PC-9 (cell line): Measurements from ENCODE around the gene XPO5. TPM values are rescaled to one million over a fixed set of nuclear protein-coding genes. Genes with fewer than 3 reads are reported as not detected.

ENCODE experiments used
- BruUV-seq: library from RNA; stranded (reverse); fragments of 400-500 nt; replicated peaks from 2 replicates; lab custom pipeline; 2021; lab: Mats Ljungman, UMichigan
- CTCF ChIA-PET: fragments of 300-600 bp; sonication (Branson Sonifier 250); formaldehyde crosslinking; loops from one replicate; lab custom pipeline; 2022; ENCODE audit warnings: antibody characterized with exemption; lab: Charles Lee
- POLR2A ChIA-PET: fragments of 300-600 bp; sonication (Branson Sonifier 250); formaldehyde crosslinking; loops from one replicate; lab custom pipeline; 2022; ENCODE audit warnings: antibody characterized with exemption; ENCODE audit not compliant: unreplicated experiment; lab: Charles Lee
- DNase-seq, 2 experiments: peaks; one replicate each; pipeline versions ENCODE4 v3.0.0 to v3.0.0-alpha.2; 2015 to 2022; ENCODE audit warnings: mixed read lengths in 1 of 2
- H2AFZ ChIP-seq: fragments of 200-600 bp; sonication (generic); 2 replicates; pipeline ENCODE4 v1.8.1; 2017; ENCODE audit warnings: antibody characterized with exemption
- H3F3A ChIP-seq: fragments of 200-600 bp; sonication (generic); 2 replicates; pipeline ENCODE4 v1.8.1; 2017; ENCODE audit warnings: antibody characterized with exemption, mild to moderate bottlenecking, low read depth; ENCODE audit not compliant: insufficient read depth
- H3K27ac ChIP-seq: fragments of 200-600 bp; sonication (generic); 2 replicates; pipeline ENCODE4 v1.6.1; 2016; ENCODE audit warnings: mixed run types
- H3K27me3 ChIP-seq: fragments of 200-600 bp; sonication (generic); 2 replicates; pipeline ENCODE4 v1.6.1; 2016; ENCODE audit warnings: low read depth, mixed run types; ENCODE audit not compliant: insufficient read depth
- H3K36me3 ChIP-seq: fragments of 200-600 bp; sonication (generic); 2 replicates; pipeline ENCODE4 v1.6.1; 2016; ENCODE audit warnings: low read depth, mixed run types
- H3K4me1 ChIP-seq: fragments of 200-600 bp; sonication (generic); replicated peaks from 2 replicates; pipeline ENCODE4 v1.6.1; 2016; ENCODE audit warnings: mixed run types; ENCODE audit not compliant: insufficient read depth
- H3K4me2 ChIP-seq: fragments of 200-600 bp; sonication (generic); 2 replicates; pipeline ENCODE4 v1.6.1; 2017; ENCODE audit warnings: mixed run types
- H3K4me3 ChIP-seq: fragments of 200-600 bp; sonication (generic); 2 replicates; pipeline ENCODE4 v1.6.1; 2016; ENCODE audit warnings: mixed run types
- H3K79me2 ChIP-seq: fragments of 200-600 bp; sonication (generic); 2 replicates; pipeline ENCODE4 v1.6.1; 2017; ENCODE audit warnings: low read depth, mixed run types
- H3K9me2 ChIP-seq: fragments of 200-600 bp; sonication (generic); 2 replicates; pipeline ENCODE4 v1.8.1; 2017; ENCODE audit warnings: mild to moderate bottlenecking; ENCODE audit not compliant: insufficient read depth
- H3K9me3 ChIP-seq: fragments of 200-600 bp; sonication (generic); 2 replicates; pipeline ENCODE4 v1.8.1; 2016; ENCODE audit warnings: low read depth; ENCODE audit not compliant: insufficient read depth
- H4K20me1 ChIP-seq: fragments of 200-600 bp; sonication (generic); 2 replicates; pipeline ENCODE4 v1.8.1; 2017; ENCODE audit not compliant: insufficient read depth
- CTCF ChIP-seq: fragments of 200-600 bp; sonication (generic); conservative IDR thresholded peaks from 2 replicates; pipeline ENCODE4 v1.6.1; 2017; ENCODE audit warnings: mixed run types, antibody characterized with exemption, mild to moderate bottlenecking, moderate library complexity
- EZH2 ChIP-seq: fragments of 200-600 bp; sonication (generic); IDR thresholded peaks from 2 replicates; pipeline ENCODE4 v1.8.0; 2017; ENCODE audit warnings: antibody characterized with exemption, low read depth
- intact Hi-C: fragments of 100-400 bp; cut with micrococcal nuclease; formaldehyde crosslinking; loops from one replicate; pipeline ENCODE4 v1.10.0; 2022; ENCODE audit not compliant: unreplicated experiment
- total RNA-seq: library from RNA; stranded (reverse); gene quantifications from 2 replicates; pipeline ENCODE4 v1.2.3, GENCODE V29; 2021

The XPO5 gene
- total RNA-seq, 1 experiment from 2014 or later: 36.1 TPM

GRCh38 chr6:43579171-43579570 lies 3.3 kb upstream of the XPO5 start:
- CTCF ChIA-PET: interaction anchor here (0.6 kb wide), 1 partner anchor 76 kb away, joined by 5 read pairs; no protein-coding TSS in a partner anchor
- POLR2A ChIA-PET: interaction anchor here (0.7 kb wide), 1 partner anchor 460 kb away, joined by 4 read pairs; no protein-coding TSS in a partner anchor
- no peaks in the 10 kb centered on the region for H3K27me3 ChIP-seq
- H3K79me2 ChIP-seq: peaks cover 45% of the 10 kb centered on the region
- DNase-seq: no peak
- no TSS peak for BruUV-seq
- H3K9me2 ChIP-seq: no peaks in the 10 kb centered on the region
- H3K27ac ChIP-seq: no peak overlapping the region
- TF ChIP-seq EZH2 (no peak), CTCF (no peak)
- peaks cover 23% of the 10 kb centered on the region for H3K4me1 ChIP-seq
- no peaks in the 10 kb centered on the region for H4K20me1 ChIP-seq
- H3K36me3 ChIP-seq: peaks cover 7% of the 10 kb centered on the region
- no peak overlapping the region for H3K4me2 ChIP-seq
- intact Hi-C loops: no loop called here
- no peak overlapping the region for H2AFZ ChIP-seq
- H3K9me3 ChIP-seq: no peaks in the 10 kb centered on the region
- H3K4me3 ChIP-seq: no peak overlapping the region
- H3F3A ChIP-seq: peaks cover 16% of the 10 kb centered on the region; the same call in 1 of the 2 replicates

- TF ChIP-seq EZH2 (no peak), CTCF (no peak)
- Histone ChIP-seq H3K4me2 (no peak overlapping the region), H3K27me3 (no peaks in the 10 kb centered on the region), H3K27ac (no peak overlapping the region), H3K9me2 (no peaks in the 10 kb centered on the region), H3K79me2 (peaks cover 49% of the 10 kb centered on the region), H3K36me3 (peaks cover 7% of the 10 kb centered on the region), H3K4me1 (peaks cover 23% of the 10 kb centered on the region), H4K20me1 (no peaks in the 10 kb centered on the region), H3F3A (peaks cover 16% of the 10 kb centered on the region; the same call in 1 of the 2 replicates), H3K9me3 (no peaks in the 10 kb centered on the region), H2AFZ (no peak overlapping the region), H3K4me3 (no peak overlapping the region)
- CTCF ChIA-PET: interaction anchor here (0.6 kb wide), 1 partner anchor 75 kb away, joined by 5 read pairs; no protein-coding TSS in a partner anchor
- no peak for DNase-seq
- intact Hi-C loops: no loop called here
- POLR2A ChIA-PET: interaction anchor here (0.5 to 0.7 kb wide), 2 partner anchors 460 to 482 kb away, joined by 3 to 4 read pairs; no protein-coding TSS in a partner anchor
- BruUV-seq: no TSS peak
Observed at GRCh38 chr6:43578748-43579147, 2.9 kb upstream of the XPO5 start.

- intact Hi-C loops: no loop called here
- BruUV-seq: no TSS peak
- DNase-seq: no peak
Observed at GRCh38 chr6:43575105-43575771, 600 bp downstream of the XPO5 start.

More at GRCh38 chr6:43575105-43575771, 600 bp downstream of the XPO5 start:
- H3K36me3 ChIP-seq: peaks cover 25% of the 10 kb centered on the region; the same call in 1 of the 2 replicates
- H3K4me3 ChIP-seq: peak overlapping the region; percentile 71
- H3K9me2 ChIP-seq: no peaks in the 10 kb centered on the region
- ChIA-PET POLR2A (interaction anchor here (0.6 kb wide), 2 partner anchors 51 to 54 kb away, joined by 3 to 4 read pairs; partner anchors contain the start of gene GTPBP2), CTCF (no interaction called here)
- peak overlapping the region; percentile 33; the same call in 1 of the 2 replicates for H3K27ac ChIP-seq
- H2AFZ ChIP-seq: peak overlapping the region; percentile 96
- peaks cover 38% of the 10 kb centered on the region for H3K4me1 ChIP-seq
- no peaks in the 10 kb centered on the region for H3K9me3 ChIP-seq
- H3K27me3 ChIP-seq: no peaks in the 10 kb centered on the region
- H4K20me1 ChIP-seq: no peaks in the 10 kb centered on the region
- H3F3A ChIP-seq: peaks cover 39% of the 10 kb centered on the region; the same call in 1 of the 2 replicates
- peaks cover 66% of the 10 kb centered on the region for H3K79me2 ChIP-seq
- H3K4me2 ChIP-seq: peak overlapping the region; percentile 96
- TF ChIP-seq EZH2 (no peak), CTCF (no peak)
